GM12878 (cell line): Measurements from ENCODE around the gene C3orf20. TPM values are rescaled to one million over a fixed set of nuclear protein-coding genes. Genes with fewer than 3 reads are reported as not detected.

Experiments
- ATAC-seq: fragments of 200-7000 bp; cut with Tn5 transposase; 3 replicates; pipeline ENCODE4 v1.9.1; 2020; ENCODE audit warnings: mild to moderate bottlenecking, moderate library complexity
- BruUV-seq: library from RNA; stranded (reverse); fragments of 400-500 nt; replicated peaks from 2 replicates; lab custom pipeline; 2021; lab: Mats Ljungman, UMichigan
- CTCF ChIA-PET: fragments of 300-600 bp; sonication (Branson Sonifier 250); formaldehyde crosslinking; extraction: SDS; loops from one replicate; lab custom pipeline; 2021; ENCODE audit warnings: inconsistent platforms; lab: Yijun Ruan, JAX
- POLR2A ChIA-PET: fragments of 350-600 bp; formaldehyde crosslinking; extraction: SDS; loops from one replicate; lab custom pipeline; 2021; ENCODE audit warnings: inconsistent platforms; lab: Charles Lee
- RAD21 ChIA-PET: fragments of 300-600 bp; sonication (Branson Sonifier 250); formaldehyde crosslinking; loops from one replicate; lab custom pipeline; 2023; ENCODE audit warnings: antibody characterized with exemption; ENCODE audit not compliant: unreplicated experiment; lab: Charles Lee
- SMC1A ChIA-PET: fragments of 300-600 bp; sonication (Branson Sonifier 250); formaldehyde crosslinking; loops from one replicate; lab custom pipeline; 2023; ENCODE audit not compliant: unreplicated experiment, uncharacterized antibody; lab: Charles Lee
- DNase-seq: peaks from one replicate; pipeline ENCODE4 v3.0.0-alpha.2; 2011; ENCODE audit warnings: low read depth, low spot score
- FAIRE-seq: peaks from 3 replicates; lab custom pipeline; 2011; peaks lifted over from hg19 to GRCh38; lab: Jason Lieb, UNC
- H2AFZ ChIP-seq: 2 replicates; pipeline ENCODE4 v1.6.0; 2011; ENCODE audit warnings: low read depth, low read length, control low read depth; ENCODE audit not compliant: control insufficient read depth
- H3K27ac ChIP-seq: 2 replicates; pipeline ENCODE4 v1.5.1; 2011; ENCODE audit warnings: control low read depth; ENCODE audit not compliant: control insufficient read depth, insufficient read depth
- H3K27me3 ChIP-seq, 2 experiments: replicated peaks in 1 of 2; 2 replicates each; pipeline versions ENCODE4 v1.6.0 to v1.6.1; 2011; ENCODE audit warnings: low read length in 1 of 2; ENCODE audit not compliant: control insufficient read depth in 2 of 2, insufficient read depth in 2 of 2
- H3K36me3 ChIP-seq, 2 experiments: 2 replicates each; pipeline ENCODE4 v1.5.1; 2011; ENCODE audit warnings: low read length in 1 of 2; ENCODE audit not compliant: control insufficient read depth in 2 of 2, insufficient read depth in 2 of 2
- H3K4me1 ChIP-seq: 2 replicates; pipeline ENCODE4 v1.6.1; 2011; ENCODE audit warnings: mild to moderate bottlenecking, low read length, moderate library complexity, mixed read lengths; ENCODE audit not compliant: control insufficient read depth, insufficient read depth
- H3K4me2 ChIP-seq: 2 replicates; pipeline ENCODE4 v1.6.0; 2011; ENCODE audit warnings: control low read depth; ENCODE audit not compliant: control insufficient read depth, insufficient read depth
- H3K4me3 ChIP-seq: fragments of 200-600 bp; sonication (generic); 2 replicates; pipeline ENCODE4 v1.5.1; 2016
- H3K79me2 ChIP-seq: 2 replicates; pipeline ENCODE4 v1.6.0; 2011; ENCODE audit warnings: low read length; ENCODE audit not compliant: control insufficient read depth, insufficient read depth
- H3K9ac ChIP-seq: 2 replicates; pipeline ENCODE4 v1.8.0; 2011; ENCODE audit warnings: low read length, control low read depth, mixed read lengths; ENCODE audit not compliant: control insufficient read depth, insufficient read depth
- H3K9me3 ChIP-seq: replicated peaks from 3 replicates; pipeline ENCODE4 v1.5.1; 2011; ENCODE audit warnings: mild to moderate bottlenecking, low read length; ENCODE audit not compliant: control insufficient read depth, insufficient read depth
- H4K20me1 ChIP-seq: 2 replicates; pipeline ENCODE4 v1.6.0; 2011; ENCODE audit not compliant: control insufficient read depth, insufficient read depth
- BCLAF1 ChIP-seq: fragments of 450-650 bp; IDR thresholded peaks from 2 replicates; pipeline ENCODE4 v1.6.1; 2017; ENCODE audit warnings: antibody characterized with exemption, mild to moderate bottlenecking, moderate library complexity
- CBX3 ChIP-seq: fragments of 200-600 bp; sonication (generic); IDR thresholded peaks from 2 replicates; pipeline ENCODE4 v1.6.1; 2016; ENCODE audit warnings: low read depth, borderline replicate concordance
- CHD1 ChIP-seq: IDR thresholded peaks from 2 replicates; pipeline ENCODE4 v1.6.1; 2012; ENCODE audit warnings: low read depth, low read length, improper control_type of control experiment
- LARP7 ChIP-seq: fragments of 450-650 bp; IDR thresholded peaks from 2 replicates; pipeline ENCODE4 v1.6.1; 2017; ENCODE audit warnings: mild to moderate bottlenecking
- MEF2A ChIP-seq: IDR thresholded peaks from 2 replicates; pipeline ENCODE4 v1.6.1; 2011; ENCODE audit warnings: low read depth, mild to moderate bottlenecking, low read length, moderate library complexity; ENCODE audit not compliant: insufficient read depth
- NR2C1 ChIP-seq: fragments of 450-650 bp; IDR thresholded peaks from 2 replicates; pipeline ENCODE4 v1.6.1; 2017; ENCODE audit warnings: antibody characterized with exemption, mild to moderate bottlenecking, moderate library complexity
- PAX8 ChIP-seq: fragments of 450-650 bp; IDR thresholded peaks from 2 replicates; pipeline ENCODE4 v1.6.1; 2017; ENCODE audit warnings: mild to moderate bottlenecking, moderate library complexity
- POU2F2 ChIP-seq: IDR thresholded peaks from 3 replicates; pipeline ENCODE4 v1.6.1; 2011; ENCODE audit warnings: low read depth, mild to moderate bottlenecking, low read length, borderline replicate concordance
- SPI1 ChIP-seq: IDR thresholded peaks from 2 replicates; pipeline ENCODE4 v1.6.1; 2011; ENCODE audit warnings: low read depth, mild to moderate bottlenecking, low read length, moderate library complexity, borderline replicate concordance; ENCODE audit not compliant: insufficient read depth
- WGBS: methylation state at CpG from one replicate; pipeline ENCODE4 v1.1.6; 2016; ENCODE audit warnings: low lambda C conversion rate; ENCODE audit not compliant: insufficient replicate concordance, insufficient coverage; ENCODE audit errors: missing lambda C conversion rate; 5-methylcytosine and 5-hydroxymethylcytosine counted together
- in situ Hi-C: fragments of 300-500 bp; cut with MboI; formaldehyde crosslinking; loops from 9 replicates; pipeline ENCODE4 v1.14.3; 2018; ENCODE audit warnings: mixed read lengths
- intact Hi-C: fragments of 100-400 bp; cut with micrococcal nuclease; formaldehyde crosslinking; loops from one replicate; pipeline ENCODE4 v1.14.2; 2022; ENCODE audit not compliant: unreplicated experiment
- polyA plus RNA-seq, 11 experiments: library from polyadenylated mRNA; depleted of rRNA in 4 of 11; unstranded in 6 of 11; stranded (reverse) in 5 of 11; fragments of >200 nt; fragmentation: Nextera tagmentation in 4 of 11; fragmentation: Illumina TruSeq in 1 of 11; extraction: Ambion mirVana in 4 of 11; extraction: Trizol in 1 of 11; gene quantifications; 1 replicate in 1 of 11; 2 replicates in 10 of 11; pipeline versions ENCODE4 v1.2.1 to v1.2.3, GENCODE V29; 2011 to 2016; ENCODE audit warnings: inconsistent platforms in 2 of 11, missing spikeins in 2 of 11, low read depth in 1 of 11
- total RNA-seq, 4 experiments: library from RNA; depleted of rRNA in 3 of 4; stranded (reverse); fragments of >200 nt in 3 of 4; fragmentation: Illumina TruSeq in 1 of 4; extraction: Trizol in 1 of 4; gene quantifications; 2 replicates each; pipeline versions ENCODE4 v1.2.1 to v1.2.3, GENCODE V29; 2013 to 2021
- TF ChIP-seq, protein P1 (sequence below): fragments of 450-650 bp; IDR thresholded peaks from 2 replicates; pipeline ENCODE4 v1.6.1; 2017; ENCODE audit warnings: mild to moderate bottlenecking, low read depth, inconsistent platforms; ENCODE audit not compliant: poor library complexity, severe bottlenecking

The C3orf20 gene
- total and polyA plus RNA-seq, 10 of the 15 experiments (the other 5 are each of a cell fraction or from before 2014, with no cell fraction given): 0.05 to 2.9 (median 1.0) TPM

GRCh38 chr3:14773281-14773680, 98.3 kb downstream of the C3orf20 start:
- Histone ChIP-seq H4K20me1 (no peaks in the 10 kb centered on the region), H2AFZ (no peak overlapping the region), H3K4me1 (no peaks in the 10 kb centered on the region), H3K9ac (no peak overlapping the region), H3K27ac (no peak overlapping the region), H3K36me3 (no peaks in the 10 kb centered on the region), H3K4me3 (no peak overlapping the region), H3K27me3 (no peaks in the 10 kb centered on the region), H3K9me3 (no peaks in the 10 kb centered on the region), H3K79me2 (no peaks in the 10 kb centered on the region), H3K4me2 (no peak overlapping the region)
- in situ Hi-C loops (no loop called here), intact Hi-C loops (no loop called here)
- ChIA-PET SMC1A (interaction anchor here (0.6 to 1.8 kb wide), 3 partner anchors 84 to 142 kb away, joined by 3 to 4 read pairs (median 3); no protein-coding TSS in a partner anchor), CTCF (interaction anchor here (0.7 to 1.8 kb wide), 3 partner anchors 28 to 153 kb away, joined by 3 to 5 read pairs (median 4); no protein-coding TSS in a partner anchor), RAD21 (no interaction called here), POLR2A (no interaction called here)
- DNase-seq (no peak), ATAC-seq (no peak), FAIRE-seq (no peak)
- TF ChIP-seq, protein P1, sequence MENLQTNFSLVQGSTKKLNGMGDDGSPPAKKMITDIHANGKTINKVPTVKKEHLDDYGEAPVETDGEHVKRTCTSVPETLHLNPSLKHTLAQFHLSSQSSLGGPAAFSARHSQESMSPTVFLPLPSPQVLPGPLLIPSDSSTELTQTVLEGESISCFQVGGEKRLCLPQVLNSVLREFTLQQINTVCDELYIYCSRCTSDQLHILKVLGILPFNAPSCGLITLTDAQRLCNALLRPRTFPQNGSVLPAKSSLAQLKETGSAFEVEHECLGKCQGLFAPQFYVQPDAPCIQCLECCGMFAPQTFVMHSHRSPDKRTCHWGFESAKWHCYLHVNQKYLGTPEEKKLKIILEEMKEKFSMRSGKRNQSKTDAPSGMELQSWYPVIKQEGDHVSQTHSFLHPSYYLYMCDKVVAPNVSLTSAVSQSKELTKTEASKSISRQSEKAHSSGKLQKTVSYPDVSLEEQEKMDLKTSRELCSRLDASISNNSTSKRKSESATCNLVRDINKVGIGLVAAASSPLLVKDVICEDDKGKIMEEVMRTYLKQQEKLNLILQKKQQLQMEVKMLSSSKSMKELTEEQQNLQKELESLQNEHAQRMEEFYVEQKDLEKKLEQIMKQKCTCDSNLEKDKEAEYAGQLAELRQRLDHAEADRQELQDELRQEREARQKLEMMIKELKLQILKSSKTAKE: no peak
- TF ChIP-seq CHD1: no peak
- BruUV-seq: no TSS peak

DNA sequence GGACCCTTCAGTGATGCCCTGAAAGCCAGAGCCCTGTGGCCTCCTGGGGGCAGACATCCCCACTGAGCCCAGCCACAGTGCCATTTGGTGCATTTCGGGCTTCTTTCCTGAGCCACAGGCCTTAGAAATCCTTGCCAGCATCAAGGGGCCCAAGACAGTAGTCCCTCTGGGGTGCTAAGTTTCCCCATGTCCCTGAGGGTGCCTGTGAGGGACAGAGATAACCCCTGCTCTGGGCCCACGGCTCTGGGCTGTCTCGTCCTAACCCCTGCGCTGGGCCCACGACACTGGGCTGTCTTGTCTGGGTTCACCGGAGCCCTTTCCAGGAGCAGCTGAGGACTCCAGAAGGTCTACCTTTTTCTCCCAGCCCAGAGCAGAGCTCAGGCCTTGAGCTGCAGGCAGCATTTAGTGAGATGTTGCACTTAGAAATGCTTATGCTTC, 98.8 kb downstream of the C3orf20 start:
- no peak for FAIRE-seq
- no TSS peak for BruUV-seq
- Histone ChIP-seq H3K79me2 (no peaks in the 10 kb centered on the region), H3K9ac (no peak overlapping the region), H3K36me3 (no peaks in the 10 kb centered on the region), H4K20me1 (no peaks in the 10 kb centered on the region), H3K4me2 (no peak overlapping the region), H3K4me1 (no peaks in the 10 kb centered on the region), H3K27me3 (no peaks in the 10 kb centered on the region), H3K27ac (no peak overlapping the region), H2AFZ (no peak overlapping the region), H3K9me3 (no peaks in the 10 kb centered on the region), H3K4me3 (no peak overlapping the region)
- in situ Hi-C loops: no loop called here
- ATAC-seq: no peak; the same call in 2 of the 3 replicates
- intact Hi-C loops: no loop called here
- no peak for DNase-seq
- ChIA-PET RAD21 (interaction anchor here (0.9 to 1.8 kb wide), 2 partner anchors 98 to 100 kb away, joined by 3 to 9 read pairs; no protein-coding TSS in a partner anchor), SMC1A (interaction anchor here (1.1 to 1.8 kb wide), 2 partner anchors 85 to 97 kb away, joined by 3 to 4 read pairs; no protein-coding TSS in a partner anchor), POLR2A (no interaction called here), CTCF (interaction anchor here (1.5 to 1.9 kb wide), 2 partner anchors 101 to 152 kb away, joined by 4 to 16 read pairs; no protein-coding TSS in a partner anchor)
- WGBS: 53% methylated on average over 6 of the region's 6 CpGs
- TF ChIP-seq CBX3: no peak
- TF ChIP-seq MEF2A: no peak
- TF ChIP-seq LARP7: no peak
- TF ChIP-seq PAX8: no peak
- no peak for TF ChIP-seq NR2C1
- TF ChIP-seq POU2F2: no peak
- no peak for TF ChIP-seq BCLAF1
- no peak for TF ChIP-seq SPI1
